ENCODE measurements around the gene FAM8A1.

- TF ChIP-seq POLR2AphosphoS5 (IDR thresholded peaks at IDR 0.05; ENCODE audit: low read depth, low read length) (no peak), TAF1 (IDR thresholded peaks at IDR 0.05; ENCODE audit: low read depth, low read length) (no peak), POLR2A (IDR thresholded peaks at IDR 0.05; ENCODE audit: low read depth, low read length) (no peak)
Measured at GRCh38 chr6:17562636-17563035, 37.5 kb upstream of the FAM8A1 start.
